Erythroblast (primary cell): Measurements from ENCODE around the gene AFG3L2.

ENCODE experiments used
- GATA1 ChIP-seq: IDR thresholded peaks from 2 replicates; pipeline ENCODE4 v1.6.1; 2011; ENCODE audit warnings: low read depth, mild to moderate bottlenecking, control low read depth, low read length, moderate library complexity
- POLR2A ChIP-seq: IDR thresholded peaks from 2 replicates; pipeline ENCODE4 v1.6.1; 2011; ENCODE audit warnings: mild to moderate bottlenecking, low read length

DNA sequence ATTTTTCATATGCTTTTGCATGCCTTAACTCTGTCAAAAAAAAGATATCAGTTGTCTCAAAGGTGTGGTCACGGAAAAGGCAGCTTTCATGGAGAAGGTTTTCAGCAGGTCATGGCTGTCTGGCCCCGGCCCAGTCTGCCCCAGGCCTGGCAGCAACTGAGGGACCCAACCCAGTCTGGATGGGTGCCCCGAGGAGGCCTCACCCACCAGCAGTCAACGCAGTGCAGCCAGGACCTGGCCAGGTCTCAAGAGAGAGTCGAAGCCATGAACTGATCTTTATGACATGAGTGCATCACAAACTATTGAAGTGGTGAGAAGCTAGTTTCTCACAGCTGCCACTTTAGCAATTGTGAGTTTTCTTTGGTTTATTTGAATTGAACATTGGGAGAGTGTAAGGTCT is 61.1 kb downstream of the AFG3L2 start:
- TF ChIP-seq POLR2A (peak; percentile 48), GATA1 (no peak)
